ENCODE data around the gene GPRC5B.
A peak's percentile ranks its signal among the peaks of the same experiment; 100 is the strongest.

Gene GPRC5B

DNA sequence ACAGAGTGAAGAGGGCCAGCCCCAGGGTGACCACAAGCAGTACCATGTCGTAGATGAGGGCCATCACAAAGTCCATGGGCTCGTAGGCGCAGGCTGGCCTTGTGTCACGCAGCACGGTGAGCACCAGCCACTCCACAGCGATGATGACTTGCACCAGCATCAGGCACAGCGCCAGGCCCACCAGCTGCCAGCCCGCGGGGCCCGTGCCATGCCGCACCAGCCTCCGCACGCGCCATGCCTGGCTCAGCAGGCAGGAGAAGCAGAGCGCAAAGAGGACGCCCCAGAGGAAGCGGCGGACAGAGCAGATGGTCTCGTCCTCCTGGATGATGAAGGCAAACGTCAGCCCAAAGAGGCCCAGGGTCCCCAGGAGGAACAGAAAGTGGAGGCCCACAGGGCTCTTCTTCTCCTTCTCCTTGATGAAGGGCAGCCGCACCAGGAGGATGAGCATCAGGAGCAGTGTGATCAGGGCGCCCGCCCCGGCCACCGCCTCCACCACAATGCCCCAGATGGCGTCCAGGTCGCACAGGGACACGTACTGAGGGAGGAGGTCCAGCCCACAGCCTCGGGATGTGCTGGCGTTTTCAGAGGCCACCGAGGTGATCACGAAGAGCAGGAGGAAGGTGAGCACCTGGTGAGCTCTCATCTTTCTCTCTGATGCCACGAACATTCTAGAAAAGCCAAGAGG is 12.3 kb downstream of the GPRC5B start:
- peak; percentile 87 for DNase-seq (ENCODE audit: low spot score)

DNA sequence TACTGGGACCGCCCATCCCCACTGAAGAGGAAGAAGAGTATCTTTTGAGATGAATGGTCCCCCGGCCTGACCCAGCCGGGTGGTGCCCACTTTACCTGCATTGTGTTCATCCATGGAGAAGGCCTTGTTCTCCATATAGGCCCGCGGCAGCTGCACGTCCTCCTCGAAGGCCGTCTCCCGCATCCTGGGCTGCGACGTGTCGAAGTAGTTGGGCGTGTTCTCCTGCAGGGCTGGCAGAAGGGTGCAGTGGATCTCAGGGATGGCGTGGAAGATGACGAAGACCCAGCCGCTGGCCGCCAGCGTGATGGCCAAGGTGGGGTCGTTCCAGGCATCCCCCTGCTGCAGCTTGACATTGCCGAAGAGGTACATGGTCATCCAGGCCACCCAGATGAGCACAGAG is 12.9 kb downstream of the GPRC5B start:
- DNase-seq (ENCODE audit: low spot score): no peak

DNA sequence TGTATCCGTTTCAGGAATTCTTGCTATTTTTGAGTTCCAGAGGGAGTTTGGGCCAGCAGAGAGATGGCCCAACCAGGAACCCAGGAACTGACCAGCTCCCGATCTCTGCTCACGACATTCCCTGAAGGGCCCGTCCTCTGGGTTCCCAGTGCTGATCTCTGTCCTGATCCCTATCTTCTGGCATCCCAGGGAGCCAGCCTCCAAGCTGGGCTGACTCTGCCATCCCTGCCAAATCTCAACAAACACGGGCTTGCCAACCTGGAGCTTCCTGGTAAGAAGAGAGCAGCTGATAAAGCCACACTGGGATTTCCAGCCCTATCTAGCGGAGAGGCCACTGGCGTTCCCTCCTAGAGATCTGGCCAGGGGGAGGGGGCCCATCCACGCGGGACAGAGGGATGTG is 16.2 kb downstream of the GPRC5B start:
- DNase-seq (ENCODE audit: low spot score): no peak

DNA sequence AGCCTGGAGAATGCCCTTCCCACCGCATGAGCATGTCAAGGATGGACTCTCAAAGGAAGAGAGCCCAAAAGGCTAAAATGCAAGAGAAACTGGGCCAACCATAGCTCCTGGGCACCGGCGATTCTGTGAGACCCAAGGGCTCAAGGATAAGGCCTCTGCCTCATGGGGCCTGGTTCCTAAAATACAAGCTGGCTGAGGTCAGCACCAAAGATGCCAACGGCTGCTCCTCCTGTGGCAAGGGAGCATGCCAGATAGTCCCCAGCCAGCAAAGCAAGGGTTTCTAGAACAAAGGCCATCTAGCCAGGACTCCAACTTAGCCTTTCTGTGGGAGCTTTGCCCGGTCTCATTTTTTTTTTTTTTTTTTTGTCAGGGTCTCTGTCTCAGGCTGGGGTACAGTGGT is 20.1 kb downstream of the GPRC5B start:
- DNase-seq (ENCODE audit: low spot score): no peak

DNA sequence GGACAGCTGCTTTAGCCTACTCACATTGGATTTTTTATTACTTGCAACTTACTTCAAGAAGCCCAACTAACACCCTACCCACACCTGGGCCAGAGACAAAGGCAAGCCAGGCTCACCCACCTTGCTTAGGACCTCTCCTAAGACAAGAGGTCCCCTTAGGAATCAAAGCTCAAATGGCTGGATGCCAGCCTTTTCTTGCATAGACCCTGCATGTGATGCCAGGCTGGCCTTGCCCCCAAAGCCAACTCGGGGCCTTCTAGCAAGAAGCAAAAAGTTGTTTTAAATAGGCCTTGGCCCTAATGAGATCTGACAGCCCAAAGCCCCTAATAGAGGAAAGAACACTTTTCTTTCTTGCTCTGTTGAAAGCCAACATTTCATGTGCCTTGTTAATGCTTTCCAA is 20.7 kb downstream of the GPRC5B start:
- no peak for DNase-seq (ENCODE audit: low spot score)

DNA sequence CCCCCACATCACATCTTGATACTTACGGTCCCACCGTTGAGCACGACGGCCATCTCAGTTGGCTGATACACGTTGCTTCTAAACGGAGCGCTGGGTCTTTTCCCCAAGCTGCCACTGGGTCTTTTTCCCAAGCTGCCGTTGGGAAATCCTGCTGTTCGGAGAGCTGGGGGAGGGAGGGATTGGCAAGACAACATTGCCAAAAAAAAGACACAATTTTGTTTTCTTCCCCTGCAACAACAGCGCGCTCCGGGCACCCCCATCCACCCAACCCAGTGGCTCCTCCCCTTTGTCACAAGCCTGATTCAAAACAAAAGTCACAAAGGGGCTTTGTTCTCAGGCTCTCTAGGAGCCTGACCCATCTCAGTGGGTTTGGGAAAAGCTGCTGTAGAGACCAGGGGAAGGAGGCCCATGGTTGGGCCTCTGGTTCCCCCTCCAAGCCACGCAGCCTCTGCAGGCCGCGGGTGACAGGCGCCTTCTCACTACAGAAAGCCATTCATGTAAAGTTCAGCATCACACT is 22.8 kb downstream of the GPRC5B start:
- DNase-seq (ENCODE audit: low spot score): peak; percentile 99

DNA sequence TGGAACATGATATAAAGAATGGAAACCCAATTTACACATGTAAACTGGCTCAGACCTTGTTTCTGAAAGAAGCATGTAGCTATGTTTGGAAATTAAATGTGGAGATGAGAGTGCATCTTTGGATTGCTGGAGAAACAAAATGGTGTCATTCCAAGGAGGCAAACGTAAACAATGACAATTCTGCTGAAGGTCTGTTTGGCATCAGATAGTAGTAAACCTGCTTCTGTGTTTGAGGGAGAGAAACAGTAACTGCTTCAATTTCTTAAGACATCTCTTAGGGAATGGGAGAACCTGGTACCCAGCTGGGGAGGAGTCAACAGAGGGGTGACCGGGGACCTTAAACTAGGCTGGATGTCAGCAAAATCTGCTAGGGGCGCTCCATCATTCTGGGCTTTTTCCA is 23.5 kb downstream of the GPRC5B start:
- DNase-seq (ENCODE audit: low spot score): peak; percentile 48

DNA sequence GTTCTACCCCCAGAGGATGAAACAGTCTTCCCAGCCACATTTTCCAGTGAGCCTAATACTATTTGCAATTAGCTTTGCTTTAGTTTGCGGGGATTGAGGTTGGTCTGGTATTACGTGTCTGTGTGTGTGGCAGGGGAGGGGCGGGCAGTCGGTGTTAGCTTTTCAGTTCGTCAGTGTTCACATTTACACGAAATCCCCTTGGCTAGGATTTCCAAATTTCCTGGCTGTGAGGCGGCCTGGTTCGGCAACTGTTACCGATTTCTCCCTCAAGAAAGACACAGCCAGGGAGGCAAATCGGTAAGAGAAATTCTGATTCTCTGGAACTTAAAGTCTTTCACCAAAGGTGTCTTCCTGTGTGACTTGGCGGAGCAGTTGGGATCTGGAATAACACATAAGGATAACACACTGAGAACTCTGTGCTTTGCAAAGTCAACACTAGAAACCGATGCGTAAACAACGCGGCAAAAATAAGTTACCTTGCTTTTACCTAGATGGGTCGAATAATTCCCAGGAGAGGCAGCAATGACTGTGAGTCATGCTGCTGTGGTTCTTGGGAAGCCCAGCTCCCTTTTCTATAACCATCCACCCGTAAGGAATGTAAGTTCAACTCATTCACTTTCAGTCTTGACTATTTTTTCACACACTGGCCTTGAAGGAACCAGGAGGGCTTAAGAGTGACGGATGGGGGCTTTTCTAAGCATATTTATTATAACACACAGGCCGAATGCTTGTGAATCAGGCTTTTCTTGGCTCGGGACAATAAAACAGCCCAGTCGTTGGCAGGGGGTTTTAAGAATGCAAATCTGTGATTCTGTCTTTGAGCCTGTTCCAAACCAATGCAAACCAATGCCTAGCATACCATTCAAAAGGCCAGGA is 24.2 kb downstream of the GPRC5B start:
- peak; percentile 56 for DNase-seq (ENCODE audit: low spot score)

DNA sequence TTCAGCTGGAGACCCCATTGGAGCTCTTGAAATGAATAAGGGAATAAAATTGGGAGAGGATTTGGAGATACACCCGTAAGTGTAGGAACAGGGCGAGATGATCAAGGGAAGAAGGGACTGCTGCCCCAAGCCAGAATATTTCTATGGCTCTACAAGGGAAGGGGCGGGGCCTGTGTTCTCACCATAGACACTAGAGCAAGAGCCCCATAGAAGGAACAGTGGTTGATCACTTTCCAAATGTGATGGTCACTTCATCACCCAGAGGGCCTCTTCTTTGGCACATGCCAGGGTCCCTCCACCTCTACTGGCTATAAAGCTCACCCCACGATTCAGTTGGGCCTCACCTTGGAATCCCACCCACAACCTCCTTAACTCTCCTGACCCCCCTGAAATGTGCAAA is 25.0 kb downstream of the GPRC5B start:
- peak; percentile 63 for DNase-seq (ENCODE audit: low spot score)

DNA sequence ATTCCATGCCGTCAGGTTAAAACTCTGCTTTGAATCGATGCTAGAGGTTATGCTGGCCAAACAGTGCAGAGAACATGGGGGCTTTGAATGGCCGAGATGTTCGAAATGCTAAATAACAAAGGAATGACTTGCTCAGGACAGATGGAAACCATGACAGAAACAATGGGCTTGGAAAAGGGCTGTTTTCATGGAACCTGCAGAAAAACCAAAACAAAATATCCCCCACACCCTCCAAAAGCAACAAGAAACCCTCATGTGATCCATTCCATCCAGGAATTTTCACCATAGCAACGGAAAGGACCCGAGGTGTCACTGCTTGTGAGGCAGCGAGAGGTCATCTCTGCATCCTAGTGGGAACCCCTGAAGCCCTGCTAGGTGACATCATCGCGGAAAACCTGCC is 25.5 kb downstream of the GPRC5B start:
- peak; percentile 25 for DNase-seq (ENCODE audit: low spot score)

DNA sequence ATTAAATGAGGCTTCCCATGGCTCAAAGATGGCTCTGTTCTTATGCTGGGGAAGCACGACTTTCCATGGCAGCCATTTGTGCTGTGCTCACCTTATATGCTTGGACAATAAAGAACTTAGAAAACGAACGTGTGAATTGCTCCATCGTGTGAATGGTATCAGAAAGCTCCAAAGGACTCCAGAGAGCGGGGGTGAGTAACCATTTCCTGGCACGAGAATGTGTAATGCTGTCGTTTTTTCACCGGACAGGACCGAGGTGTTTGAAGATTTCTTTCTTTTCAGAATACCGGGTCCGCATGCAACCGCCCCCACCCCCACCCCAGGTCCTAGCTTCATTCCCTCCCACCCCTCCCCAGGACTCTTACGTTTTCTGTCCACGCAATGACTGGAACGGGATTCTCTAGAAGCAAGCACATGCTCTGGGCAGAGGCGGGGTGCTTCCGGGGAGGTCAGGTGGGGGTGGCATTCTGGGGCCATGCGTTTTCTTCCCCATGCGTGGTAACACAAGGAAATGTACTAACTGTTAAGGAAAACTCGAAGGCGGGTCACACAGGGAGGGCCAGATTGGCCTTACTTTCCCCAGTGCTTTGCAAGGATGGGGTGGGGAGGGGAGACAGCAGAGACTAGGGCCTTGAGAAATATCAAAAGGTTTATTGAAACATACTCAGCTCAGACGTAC is 26.2 kb downstream of the GPRC5B start:
- no peak for DNase-seq (ENCODE audit: low spot score)

DNA sequence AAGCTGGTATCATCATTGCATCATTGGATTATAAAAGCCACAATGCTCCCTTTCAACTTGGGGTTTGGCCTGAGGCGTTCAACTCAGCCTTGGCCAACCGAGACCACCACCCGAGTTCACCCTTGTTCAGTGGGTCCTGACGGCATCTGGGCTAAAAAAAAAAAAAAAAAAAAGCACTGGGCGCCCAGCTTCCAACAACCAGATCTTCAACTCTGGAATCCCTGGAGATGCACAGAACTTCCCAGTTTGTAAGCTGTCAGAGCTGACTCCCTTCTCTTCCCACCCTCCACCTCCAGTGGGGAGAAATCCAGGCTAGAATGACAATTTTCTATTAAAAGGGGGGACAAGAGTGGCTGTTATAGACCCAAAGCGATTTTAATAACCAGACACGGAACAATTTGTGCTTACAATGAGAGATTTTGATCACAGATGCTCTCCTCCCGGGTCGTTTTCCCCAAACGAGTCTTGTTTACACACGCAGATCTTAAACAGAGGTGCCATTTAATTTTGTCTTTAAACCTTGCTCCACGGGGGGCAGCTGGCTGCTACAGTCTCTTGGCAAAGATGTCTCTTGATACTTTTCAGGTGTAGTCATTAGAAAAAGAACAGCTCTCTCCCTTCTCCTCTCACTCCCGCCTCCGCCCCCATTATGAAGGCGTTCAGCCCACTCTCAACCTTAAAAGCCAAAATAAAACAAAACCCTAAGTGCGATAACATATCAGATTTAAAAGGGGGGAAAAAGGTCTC is 26.9 kb downstream of the GPRC5B start:
- no peak for DNase-seq (ENCODE audit: low spot score)

DNA sequence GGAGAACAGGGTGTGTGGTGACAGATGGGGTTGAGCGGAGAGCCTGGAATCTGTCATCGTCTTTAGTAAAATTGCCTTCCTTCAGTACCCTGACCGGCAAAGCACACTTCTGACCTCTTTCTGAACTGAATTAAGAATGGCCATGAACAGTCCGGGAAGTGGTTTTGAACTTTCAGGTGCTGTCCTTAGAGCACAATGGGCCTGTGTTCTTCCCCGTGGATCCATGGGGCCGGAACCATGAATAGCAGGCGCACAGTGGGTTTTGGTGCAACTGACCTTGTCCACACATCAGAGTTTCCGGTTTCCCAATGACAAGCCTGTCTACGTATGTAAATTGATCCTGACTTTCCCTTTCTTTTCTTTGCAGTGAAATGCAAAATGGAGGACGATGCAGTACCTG is 28.5 kb downstream of the GPRC5B start:
- no peak for DNase-seq (ENCODE audit: low spot score)

DNA sequence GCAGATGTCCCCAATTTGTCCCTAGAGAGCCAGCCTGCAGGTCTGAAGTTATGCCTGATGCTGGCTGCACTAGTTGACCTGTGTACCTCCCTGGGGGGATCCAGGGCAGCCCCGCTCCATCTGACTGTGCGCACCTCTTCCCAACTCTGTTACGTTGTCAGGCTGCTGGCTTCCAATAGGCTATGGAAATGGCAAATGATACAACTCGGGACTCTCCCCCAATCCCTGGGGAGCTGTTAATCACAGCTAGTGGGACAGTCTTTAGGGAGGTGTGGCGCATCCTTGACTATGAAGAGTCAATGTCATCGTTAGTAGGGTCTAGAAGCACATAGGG is 30.1 kb downstream of the GPRC5B start:
- DNase-seq (ENCODE audit: low spot score): no peak

DNA sequence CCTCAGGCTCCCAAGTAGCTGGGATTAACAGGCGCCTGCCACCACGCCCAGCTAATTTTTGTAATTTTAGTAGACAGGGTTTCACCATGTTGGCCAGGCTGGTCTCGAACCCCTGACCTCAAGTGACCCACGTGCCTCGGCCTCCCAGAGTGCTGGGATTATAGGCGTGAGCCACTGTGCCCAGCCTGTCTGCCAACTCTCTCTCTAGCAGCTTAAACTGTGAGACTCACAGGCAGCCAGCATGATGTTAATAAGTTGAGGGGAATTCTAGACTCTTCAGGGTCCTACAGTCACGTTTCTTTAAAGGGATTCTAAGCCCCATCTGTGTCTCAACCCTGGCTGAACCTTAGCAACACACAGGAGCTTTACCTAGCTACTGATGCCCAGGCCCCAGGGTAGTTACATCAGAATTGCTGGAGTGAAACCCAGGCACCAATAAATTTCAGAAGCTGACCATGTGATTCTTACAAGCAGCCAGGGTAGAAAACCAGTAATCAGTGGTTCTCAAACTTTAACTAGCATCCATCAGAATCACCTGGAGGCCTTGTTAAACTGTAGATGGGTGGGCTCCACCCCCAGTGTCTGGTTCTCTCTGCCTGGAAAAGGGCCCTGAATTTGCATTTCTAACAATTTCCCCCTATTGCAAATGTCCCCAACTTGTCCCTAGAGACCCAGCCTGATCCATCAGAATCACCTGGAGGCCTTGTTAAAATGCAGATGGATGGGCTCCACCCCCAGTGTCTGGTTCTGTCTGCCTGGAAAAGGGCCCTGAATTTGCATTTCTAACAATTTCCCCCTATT is 30.7 kb downstream of the GPRC5B start:
- no peak for DNase-seq (ENCODE audit: low spot score)

DNA sequence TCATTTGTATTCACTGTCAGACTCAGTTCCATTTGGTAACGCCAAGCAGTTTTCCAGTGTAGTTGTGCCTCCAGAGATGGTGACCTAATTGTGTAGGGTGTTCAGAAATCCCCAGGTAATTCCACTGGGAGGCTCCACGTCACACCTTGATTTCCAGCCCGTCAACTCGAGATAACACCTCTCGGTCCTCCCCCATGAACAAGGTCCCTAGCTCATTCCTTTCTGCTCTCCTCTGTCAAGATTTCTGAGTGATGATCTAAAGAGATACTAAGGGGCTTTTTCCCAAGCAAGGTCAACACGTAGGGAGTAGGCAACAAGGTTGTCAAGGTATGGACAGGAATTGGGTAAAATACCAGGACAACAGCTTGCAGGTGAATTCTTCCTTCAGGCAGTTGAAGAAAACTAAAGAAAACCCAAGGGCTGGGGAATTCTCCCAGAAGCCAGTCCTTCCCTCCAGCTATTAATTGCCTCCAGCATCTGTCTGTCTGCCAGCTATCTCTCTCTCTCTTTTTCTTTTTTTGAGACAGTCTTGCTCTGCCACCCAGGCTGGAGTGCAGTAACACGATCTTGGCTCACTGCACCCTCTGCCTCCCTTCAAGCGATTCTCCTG is 31.4 kb downstream of the GPRC5B start:
- DNase-seq (ENCODE audit: low spot score): no peak

DNA sequence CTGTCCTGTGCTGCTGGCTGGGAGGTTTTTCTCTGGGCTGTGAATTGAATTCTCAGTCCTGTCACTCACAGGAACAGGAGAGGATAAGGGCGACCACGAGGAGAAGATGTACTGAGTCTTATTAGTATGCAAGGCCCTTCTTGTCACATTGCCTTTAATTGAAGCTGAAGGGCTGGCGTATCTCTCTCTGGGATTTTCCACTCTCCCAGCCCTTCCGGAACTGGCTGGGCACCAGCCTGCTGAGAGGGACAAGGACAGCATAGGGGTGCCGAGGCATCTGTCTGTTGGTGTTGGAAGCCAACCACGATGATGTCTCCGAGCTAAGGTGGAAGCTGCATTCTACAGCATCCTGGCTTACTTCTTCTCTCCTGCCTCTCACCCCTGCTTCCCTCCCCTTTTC is 33.2 kb downstream of the GPRC5B start:
- DNase-seq (ENCODE audit: low spot score): peak; percentile 88

DNA sequence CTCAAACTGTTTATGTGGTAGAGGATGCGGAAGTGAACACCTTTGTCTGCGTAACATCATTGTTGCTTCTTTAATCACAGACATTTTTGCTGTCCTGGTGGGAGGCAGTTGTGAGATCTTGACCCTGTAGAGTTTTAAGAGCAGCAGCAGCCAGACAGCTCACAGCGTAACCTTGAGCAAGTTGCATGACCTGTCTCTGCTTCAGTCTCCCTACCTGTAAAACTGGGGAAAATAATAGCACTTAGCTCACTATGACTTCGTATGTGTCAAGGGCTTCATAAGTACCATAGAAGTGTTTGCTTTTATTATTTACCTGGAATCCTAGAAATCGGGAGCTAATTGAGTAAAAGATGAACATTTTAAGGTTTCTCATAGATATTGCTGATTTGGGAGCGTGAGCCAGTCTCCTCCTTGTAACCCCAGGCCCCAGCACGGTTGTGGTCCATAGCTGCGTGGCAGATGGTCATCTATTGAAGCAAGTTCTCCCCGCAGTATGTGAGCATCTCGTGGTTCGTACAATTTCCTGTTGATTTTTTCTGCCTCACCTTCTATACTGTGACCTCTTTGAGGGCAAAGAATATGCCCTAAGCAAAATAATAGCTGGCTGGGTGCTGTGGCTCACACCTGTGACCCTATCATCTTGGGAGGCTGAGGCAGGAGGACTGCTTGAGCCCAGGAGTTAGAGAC is 34.4 kb downstream of the GPRC5B start:
- DNase-seq (ENCODE audit: low spot score): no peak

DNA sequence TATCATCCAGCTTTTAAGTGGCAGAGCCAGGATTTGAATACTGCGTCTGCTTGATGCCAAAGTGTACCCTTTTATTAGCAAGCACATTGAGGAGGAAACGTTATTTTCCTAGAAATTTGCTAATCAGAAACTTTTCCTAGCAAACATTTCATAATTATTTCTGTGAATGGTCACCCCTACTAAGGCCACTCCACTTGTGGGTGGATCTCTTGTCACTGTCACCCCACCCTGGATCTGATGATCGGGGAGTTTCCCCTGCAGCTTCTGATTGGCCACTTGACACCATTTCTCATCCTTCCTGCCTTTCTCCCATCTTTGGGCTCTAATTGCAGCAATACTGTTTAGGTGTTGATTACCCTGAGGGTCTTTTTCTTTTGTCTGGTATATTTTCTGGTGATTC is 35.9 kb downstream of the GPRC5B start:
- DNase-seq (ENCODE audit: low spot score): no peak

DNA sequence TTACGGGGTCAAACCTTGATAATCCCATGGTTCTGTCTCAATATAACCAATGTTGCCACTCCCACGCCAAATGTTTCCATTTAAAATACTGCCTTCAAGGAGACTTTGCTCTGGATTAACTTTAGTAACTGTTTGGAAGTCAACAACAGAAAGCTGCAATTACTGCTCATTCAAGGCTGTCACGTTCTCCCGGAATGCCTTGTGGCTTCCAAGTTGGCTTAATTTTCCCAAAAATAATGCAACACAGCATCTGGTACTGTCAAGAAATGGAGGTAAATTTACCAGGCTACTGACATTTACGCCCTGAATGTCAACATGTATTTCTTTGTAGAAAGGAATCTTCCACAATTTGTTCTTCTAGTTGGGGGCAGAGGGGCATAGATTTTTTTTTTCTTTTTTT is 38.2 kb downstream of the GPRC5B start:
- no peak for DNase-seq (ENCODE audit: low spot score)
